ENCODE measurements around the gene PDE4B.

DNA sequence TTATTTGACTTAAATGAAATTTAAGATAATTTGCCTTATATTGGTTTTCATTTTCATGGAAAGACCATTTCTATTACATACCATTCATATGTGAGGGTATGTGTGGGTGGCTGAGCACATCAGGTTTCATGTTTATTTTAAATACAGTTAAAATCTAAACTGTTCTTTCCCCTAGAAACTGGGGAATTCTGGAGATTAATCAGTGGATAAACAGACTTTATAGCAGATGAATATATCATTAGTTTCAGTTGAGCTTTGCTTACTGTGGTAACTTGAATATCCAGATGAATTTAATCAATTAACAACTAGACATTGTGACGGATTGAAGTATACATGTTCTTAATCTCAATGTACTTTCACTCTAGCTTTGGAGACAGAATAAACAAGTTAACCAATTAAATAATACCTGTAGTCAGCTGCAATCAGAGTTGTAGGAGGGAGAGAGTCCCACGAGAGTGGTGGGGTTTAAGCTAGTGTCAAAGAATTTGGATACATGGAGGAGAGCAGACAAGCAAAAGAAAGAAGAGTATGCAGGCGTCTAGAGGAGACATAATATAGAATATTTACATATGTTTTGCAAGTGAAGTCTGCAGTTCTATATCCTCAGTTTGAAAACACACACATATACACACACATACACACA, 97.6 kb downstream of the PDE4B start:
- TF ChIP-seq, protein P1, sequence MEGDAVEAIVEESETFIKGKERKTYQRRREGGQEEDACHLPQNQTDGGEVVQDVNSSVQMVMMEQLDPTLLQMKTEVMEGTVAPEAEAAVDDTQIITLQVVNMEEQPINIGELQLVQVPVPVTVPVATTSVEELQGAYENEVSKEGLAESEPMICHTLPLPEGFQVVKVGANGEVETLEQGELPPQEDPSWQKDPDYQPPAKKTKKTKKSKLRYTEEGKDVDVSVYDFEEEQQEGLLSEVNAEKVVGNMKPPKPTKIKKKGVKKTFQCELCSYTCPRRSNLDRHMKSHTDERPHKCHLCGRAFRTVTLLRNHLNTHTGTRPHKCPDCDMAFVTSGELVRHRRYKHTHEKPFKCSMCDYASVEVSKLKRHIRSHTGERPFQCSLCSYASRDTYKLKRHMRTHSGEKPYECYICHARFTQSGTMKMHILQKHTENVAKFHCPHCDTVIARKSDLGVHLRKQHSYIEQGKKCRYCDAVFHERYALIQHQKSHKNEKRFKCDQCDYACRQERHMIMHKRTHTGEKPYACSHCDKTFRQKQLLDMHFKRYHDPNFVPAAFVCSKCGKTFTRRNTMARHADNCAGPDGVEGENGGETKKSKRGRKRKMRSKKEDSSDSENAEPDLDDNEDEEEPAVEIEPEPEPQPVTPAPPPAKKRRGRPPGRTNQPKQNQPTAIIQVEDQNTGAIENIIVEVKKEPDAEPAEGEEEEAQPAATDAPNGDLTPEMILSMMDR (conservative IDR thresholded peaks at IDR 0.05; ENCODE audit: low read length): no peak
- no peak for TF ChIP-seq EZH2phosphoT487 (IDR thresholded peaks at IDR 0.05; ENCODE audit: borderline replicate concordance)

All from Loucy (cell line).